GM19025 (cell line): ENCODE data around the gene PEX16.

Source experiments
- ATAC-seq: cut with Tn5 transposase; IDR thresholded peaks from one replicate; pipeline ENCODE4 v1.9.1; 2021; ENCODE audit warnings: mild to moderate bottlenecking, low read depth, moderate library complexity; ENCODE audit not compliant: unreplicated experiment

Gene PEX16

DNA sequence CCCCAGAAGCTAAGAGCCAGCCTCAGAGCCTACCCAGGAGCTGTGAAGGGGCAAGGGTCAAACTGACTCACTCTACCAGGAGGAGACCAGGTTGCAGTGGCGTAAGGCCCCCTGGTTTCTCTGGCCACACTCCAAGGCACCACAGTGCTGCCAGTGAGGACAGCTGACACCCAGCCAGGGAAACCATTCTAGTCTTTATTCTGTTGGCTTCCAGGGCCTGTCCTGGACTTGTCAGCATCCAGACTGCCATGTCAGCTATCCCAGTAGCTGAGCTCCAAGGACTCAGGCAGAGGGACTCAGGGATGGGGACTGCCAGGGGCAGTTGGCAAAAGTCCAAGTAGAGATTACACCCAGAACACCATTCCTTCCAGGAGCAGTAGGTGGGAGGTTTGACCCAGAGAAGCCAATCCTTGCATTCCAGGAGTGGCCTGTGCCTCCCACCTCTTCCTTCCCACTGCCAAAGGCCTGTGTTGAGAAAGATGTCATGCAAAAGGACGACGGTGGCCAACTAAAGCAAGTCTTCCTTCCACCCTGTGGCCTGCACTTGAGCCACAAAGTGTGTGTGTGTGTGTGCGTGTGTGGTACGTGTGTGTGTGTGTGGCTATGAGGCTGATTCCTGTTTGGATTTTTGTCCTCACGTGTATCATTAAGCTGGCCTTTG lies 35.8 kb downstream of the PEX16 start:
- ATAC-seq: no peak

DNA sequence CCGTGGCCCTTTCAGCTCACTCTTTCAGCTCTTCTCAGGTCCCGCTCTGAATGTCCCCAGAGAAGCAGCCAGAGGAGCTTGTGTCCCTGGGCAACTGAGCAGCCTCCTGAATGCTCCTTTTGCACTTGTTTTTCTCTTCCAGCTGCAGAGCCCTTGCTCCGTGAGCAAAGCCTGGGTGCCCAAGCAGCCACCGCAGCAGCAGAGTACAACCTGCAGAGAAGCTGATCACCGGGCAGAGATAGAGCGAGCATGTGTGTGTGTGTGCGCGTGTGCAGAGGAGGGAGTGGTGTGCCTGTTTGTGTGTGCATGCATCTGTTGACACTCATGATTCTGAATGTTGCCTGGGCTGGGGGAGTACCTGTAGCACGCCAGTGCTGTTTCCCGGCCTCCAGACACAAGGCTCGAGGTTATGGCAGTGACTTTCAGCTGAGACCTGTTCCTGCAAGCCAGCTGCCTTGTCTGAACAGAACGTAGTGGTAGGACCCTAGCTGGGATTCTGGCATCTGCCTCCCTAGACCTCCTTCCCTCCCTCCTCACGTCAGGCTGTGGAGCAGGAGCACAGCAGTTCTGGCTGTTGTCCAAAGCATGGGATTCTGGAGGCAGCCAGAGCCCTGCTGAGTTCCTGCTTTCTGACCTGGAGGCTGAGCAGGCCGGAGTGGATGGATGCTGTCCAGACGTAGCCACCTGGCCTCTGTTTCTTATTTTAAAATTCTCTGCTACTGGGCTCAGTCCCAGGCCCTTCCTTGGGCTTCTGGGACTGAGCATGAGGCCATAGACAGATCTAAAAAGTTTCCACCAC lies 36.7 kb downstream of the PEX16 start:
- ATAC-seq: no peak

DNA sequence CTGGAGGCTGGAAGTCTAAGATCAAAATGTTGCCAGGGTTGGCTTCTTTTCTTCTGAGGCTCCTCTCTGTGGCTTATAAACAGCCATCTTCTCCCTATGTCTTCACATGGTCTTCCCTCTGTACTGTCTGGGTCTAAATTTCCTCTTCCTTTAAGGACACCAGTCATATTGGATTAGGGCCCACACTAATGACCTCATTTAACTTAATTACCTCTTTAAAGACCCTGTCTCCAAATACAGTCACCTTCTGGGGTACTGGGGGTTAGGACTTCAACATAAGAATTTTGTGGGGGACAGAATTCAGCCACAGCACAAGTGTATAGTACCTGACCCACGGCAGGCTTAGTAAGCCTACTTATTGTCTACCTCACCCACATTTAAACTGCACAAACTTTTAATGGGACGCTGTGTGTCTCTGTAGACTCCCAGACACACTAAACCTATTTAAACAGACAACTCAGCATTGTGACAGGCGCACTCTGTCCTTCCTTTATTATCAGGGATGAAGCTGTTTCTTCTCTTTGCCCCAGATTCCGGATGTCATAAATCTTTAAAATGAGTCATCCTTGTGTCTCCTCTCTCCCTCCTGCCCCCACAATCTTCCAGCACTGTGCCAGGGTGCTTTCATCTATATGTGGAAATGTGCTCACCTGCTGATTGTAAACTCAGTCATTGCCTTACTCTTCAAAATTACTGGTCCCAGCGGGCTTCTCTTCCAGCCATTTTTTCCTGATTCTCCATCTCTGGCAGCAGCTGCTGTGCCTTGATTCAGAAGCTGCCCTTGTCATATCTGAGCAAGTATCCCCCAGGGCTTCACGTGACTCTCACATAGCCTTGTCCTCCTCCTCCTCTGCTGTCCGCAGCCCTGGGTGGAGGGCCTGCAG lies 37.6 kb downstream of the PEX16 start:
- no peak for ATAC-seq

DNA sequence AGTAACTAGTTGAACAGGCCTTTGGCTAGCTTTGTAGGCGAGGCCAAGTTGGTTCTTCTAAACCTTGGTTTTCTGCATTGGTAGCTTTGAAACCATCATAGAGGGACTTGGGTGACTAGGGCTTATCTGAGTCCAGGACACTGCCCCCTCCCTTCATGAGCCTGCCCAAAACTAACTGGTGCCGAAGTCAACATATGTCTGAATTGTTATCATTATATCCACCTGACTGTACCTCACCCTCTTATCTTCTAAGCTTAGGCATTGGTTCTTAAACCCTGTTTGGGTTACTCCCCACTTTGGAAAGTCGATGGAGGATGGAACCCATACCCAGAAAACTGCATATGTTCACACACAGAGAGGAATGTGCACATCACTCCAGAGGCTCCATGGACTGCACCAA lies 39.8 kb downstream of the PEX16 start:
- ATAC-seq: no peak

DNA sequence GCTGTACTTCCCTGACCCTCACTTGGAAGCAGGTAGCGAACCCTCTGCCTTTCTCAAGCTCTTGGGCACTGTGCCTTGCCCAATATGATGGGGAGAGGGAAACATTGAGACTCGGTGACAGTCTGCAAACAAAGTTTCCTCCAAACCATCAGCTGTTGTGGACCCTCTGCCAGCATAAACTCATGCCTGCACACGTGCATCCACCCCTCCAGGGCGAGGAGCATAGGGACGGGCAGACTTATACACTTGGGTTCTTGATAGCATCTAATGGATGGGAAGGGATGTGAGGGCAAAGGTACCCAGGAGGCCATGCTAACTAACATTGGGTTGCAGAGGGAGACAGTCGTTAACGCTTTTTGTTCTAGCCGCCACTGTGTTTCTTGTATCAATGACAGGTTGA lies 40.5 kb downstream of the PEX16 start:
- ATAC-seq: no peak

DNA sequence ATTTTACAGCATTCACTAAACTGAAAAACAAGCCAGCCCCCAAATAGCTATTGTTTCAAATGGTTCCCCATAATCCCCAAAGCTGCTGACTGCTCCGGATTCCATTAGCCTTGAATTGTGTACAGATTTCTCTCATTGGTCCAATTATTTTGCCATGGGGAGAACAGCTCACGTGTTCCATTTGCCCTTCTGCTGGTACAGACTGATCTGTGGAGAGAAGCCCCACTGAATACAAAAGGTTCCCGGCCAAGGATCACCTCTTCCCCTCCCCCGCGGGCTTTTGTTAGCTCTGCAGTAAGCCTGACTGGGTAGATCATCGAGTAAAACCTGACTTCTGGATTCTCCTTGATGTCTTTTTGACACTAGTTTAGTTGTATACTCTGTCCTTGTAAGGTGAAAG lies 41.3 kb downstream of the PEX16 start:
- ATAC-seq: no peak

DNA sequence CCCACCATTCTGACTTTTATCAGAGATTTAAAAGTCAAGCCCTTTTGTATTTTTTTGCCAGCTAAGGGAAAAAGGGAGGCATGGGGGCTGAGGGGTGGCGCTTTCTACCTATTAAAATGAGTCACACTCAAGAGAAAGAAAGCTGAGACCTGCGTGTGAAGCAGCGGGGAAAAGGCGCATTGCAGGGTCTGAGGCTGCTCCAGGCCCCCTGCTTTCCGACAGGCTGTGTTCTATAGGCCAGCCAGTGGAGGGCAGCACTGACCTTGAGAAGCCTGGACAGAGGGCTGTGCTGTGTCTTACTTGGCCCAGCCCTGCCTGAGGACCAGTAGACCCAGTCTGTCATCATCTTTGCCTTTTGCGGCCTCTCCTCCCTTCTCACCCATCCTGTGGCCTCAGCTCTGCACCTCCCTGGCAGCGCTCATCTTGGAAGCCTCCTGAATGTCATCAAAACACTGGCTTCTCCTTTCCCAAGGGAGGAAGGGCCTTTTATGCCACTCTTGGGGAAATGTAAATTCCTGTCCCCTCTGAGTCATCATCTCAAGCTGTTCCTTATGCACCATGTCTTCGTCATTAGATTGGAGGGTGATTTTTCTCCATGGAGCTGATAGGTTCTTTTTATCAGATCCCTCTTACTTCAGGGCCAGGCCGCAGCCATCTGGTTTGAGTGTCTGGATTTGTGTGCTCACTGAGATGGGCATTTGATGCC lies 44.9 kb downstream of the PEX16 start:
- no peak for ATAC-seq

DNA sequence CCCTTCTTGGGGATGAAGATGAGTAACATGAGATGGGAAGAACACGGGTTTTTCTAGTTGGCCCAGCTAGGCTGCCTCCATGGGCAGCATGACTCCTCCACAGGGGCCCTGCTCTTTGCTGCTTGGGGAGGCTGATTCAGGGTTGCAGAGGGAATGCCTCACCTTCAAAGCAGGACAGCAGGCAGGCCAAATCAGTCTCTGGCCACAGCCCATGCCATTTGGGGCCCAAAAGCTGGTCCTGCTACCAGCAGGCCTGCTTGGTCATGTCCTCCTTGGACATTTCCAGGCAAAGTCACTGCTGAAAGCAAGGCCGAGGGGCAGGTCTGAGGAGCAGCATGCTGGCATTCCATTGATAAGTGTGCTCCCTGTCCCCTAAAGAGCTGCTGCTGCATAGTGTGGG lies 46.0 kb downstream of the PEX16 start:
- no peak for ATAC-seq

DNA sequence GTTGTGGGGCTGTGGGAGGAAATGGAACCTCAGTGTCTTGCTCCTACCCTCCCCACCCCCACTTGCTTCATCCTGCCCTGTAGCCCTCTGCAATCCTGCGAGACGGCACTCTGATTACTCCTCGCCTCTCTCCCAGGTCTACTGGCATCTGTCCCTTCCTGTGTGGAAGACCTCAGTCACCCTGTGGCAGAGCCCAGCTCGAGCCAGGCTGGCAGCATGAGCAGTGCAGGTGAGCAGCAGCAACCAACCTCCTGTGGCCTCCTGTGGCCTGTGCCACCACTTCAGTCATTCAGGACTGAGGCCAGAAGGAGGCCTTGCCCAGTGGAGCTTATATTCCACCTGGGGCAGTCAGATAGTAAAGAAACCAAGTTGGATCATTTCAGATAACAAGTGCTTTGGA lies 47.0 kb downstream of the PEX16 start:
- no peak for ATAC-seq

DNA sequence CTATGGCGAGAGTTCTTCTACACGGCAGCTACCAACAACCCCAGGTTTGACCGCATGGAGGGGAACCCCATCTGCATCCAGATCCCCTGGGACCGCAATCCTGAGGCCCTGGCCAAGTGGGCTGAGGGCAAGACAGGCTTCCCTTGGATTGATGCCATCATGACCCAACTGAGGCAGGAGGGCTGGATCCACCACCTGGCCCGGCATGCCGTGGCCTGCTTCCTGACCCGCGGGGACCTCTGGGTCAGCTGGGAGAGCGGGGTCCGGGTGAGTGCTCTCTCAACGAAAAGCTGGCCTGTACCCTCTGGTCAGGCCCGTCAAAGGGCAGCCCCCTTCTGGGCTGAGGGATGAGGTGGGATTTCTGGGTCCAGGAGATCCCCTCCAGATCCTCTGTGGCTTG lies 48.1 kb downstream of the PEX16 start:
- ATAC-seq: no peak

DNA sequence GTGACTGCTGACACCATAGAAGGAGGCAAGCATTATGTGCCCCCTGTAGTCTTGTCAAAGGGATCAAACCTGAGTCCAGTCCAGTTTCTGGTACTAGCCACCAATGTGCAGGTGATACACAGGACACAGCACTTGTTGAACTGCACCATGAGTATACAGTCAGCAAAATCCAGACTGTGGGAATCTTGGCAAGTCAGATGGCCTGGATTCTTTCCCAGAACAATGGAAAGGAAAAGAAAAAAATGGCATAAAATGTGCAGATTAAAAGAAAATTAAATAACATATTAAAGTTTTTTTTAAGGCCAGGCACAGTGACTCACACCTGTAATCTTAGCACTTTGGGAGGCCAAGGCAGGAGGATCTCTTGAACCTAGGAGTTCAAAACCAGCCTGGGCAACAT lies 53.6 kb downstream of the PEX16 start:
- no peak for ATAC-seq

DNA sequence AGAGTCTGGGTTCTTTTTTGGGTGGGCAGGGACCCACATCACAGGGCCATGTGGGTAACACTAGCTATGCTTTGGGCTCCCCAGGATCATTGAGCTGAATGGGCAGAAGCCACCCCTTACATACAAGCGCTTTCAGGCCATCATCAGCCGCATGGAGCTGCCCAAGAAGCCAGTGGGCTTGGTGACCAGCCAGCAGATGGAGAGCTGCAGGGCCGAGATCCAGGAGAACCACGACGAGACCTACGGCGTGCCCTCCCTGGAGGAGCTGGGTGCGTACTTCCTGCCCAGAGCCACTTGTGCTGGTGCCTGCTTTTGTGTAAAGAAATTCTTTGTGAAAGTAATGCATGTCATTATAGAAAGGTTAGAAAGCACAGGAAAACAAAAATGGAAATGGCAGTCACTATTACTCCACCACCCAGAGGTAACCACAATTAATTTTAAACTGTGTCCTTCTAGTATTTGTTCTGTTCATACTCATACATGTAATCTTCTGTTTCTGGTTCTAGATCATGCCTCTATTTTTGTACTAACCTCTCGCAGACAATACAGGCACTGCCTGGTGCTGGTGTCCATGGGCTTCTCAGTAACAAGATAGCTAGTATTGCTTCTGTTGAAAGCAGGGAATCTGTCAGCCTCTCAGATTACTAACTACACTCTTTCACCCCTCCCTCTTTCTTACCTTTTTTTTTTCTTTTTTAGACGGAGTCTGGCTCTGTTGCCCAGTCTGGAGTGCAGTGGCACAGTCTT lies 56.7 kb downstream of the PEX16 start:
- ATAC-seq: no peak

DNA sequence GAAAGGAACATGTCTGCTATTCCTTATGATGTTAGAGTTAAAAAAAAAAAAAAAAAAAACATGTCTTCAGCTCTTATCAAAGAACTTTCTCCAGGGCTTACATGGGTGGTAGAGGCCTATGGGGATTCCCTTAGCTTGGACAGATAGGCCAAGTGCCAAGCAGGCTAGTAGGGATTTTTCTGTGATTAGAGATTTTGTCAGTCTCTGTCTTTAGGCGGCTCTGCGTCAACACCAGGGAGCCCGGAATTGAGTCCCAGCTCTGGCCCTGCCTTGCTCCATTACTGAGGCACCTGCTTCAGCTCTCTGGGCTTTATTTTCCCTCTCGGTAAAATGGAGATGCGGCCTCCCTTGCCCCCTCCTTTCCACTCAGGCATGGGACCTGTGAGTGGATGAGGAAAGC lies 57.3 kb downstream of the PEX16 start:
- no peak for ATAC-seq
